CD4-positive, alpha-beta T cell treated with Interleukin-4 for 4 hours (primary cell): ENCODE measurements around the gene GID4.

ENCODE experiments used
- DNase-seq: peaks from one replicate; pipeline ENCODE4 v3.0.0-alpha.2; 2020

The GID4 gene

DNA sequence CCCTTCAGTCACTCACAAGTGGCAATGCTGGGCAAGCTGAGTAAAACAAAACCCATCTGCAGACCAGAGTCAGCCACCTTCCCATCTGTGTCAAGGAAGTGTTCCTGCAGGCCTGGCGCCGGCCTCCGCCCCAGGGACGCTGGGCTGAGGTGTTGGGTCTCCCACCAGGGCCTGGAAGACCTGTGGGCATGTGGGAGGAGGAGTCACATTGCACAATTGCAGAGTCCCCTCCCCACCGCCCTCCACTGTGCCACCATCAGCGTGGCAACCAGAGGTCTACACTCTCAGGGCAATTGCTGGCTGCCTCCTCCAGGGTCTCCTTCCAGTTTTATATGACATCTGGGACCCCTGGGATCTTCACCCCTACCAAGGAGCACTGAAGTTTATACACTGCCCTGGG lies 66.4 kb downstream of the GID4 start:
- DNase-seq, result no peak

GRCh38 chr17:18106211-18106610 lies 67.0 kb downstream of the GID4 start:
- no peak for DNase-seq

DNA sequence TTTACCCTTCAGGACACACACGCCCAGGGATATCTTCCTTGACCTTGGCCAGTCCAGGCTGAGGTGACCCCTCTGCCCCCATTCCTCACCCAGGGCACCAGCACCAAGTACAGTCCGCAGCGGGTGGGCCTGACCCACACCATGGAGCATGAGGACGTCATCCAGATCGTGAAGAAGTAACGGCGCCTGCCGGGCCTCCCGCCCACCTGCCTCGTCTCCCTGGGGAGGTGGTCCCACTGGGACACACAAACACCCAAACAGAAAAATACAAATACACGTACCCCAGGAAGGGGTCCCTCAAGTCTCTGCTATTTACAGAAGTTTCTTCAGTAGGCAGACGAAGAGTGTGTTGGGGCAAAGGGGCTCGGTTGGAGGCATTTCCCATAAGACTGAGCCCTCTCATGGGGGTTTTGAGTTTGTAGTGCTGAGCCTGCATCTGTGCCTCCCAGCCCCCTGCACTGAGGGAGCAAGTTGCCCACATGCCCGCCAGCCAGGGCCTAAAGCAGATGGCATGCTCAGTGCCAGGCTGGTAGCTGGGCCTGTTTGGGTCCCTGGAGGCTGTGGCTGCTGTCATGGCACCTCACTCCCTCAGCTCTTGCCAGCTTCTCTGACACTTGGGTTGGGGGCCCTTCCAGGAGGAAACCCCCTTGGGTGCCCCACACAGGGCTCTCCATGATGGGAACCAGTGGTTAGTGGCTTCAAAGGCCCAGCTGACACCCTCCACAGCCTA lies 68.0 kb downstream of the GID4 start:
- no peak for DNase-seq

GRCh38 chr17:18107971-18108370 lies 68.8 kb downstream of the GID4 start:
- DNase-seq, result no peak

DNA sequence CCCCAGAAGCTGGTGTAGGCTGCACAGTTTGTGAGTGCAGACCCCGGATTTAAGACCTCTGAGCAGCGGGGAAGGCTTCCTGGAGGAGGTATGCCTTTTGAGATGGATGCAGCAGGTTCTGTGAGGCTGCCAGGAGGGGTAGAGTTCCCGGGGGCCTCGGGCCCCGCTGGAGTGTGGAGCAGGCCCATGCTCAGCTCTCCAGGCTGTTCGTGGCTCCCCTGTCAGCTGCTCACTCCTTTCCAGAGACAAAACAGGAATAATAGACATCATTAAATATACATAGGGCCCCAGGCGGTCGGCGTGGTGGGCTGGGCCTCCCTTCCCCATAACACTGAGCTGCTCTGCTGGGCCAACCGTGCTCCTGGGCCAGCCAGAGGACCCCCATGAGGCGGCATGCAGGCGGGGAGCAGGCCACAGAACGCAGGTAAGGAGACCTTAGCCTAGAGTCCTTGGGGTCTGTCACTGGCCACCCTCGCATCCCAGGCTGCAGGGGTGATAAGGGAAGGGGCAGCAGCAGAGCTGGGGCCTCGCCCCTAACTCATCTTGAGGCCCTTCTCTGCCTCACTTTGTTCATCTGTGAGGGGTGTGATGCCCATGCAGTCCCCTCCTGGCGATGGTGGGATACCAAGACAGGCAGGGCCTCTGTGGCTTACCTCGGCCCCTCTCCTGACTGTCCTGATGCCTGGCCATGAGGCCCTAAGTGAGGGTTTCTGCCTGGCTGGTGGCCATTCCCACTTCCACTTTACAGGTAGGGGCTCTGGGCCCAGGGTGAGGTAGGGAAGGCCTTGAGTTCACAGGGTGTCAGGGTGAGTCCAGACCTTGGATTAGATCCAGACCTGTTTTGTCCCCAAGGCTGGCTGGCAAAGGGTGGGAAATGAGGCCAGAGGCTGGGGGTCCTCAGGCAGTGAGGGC lies 69.4 kb downstream of the GID4 start, which contains the start of gene MYO15A:
Gene MYO15A, plus strand, starts transcription at position 356 of the 912 bp plus-strand sequence. CDS start 10,045 bp downstream, outside the sequence.
- DNase-seq, result no peak

DNA sequence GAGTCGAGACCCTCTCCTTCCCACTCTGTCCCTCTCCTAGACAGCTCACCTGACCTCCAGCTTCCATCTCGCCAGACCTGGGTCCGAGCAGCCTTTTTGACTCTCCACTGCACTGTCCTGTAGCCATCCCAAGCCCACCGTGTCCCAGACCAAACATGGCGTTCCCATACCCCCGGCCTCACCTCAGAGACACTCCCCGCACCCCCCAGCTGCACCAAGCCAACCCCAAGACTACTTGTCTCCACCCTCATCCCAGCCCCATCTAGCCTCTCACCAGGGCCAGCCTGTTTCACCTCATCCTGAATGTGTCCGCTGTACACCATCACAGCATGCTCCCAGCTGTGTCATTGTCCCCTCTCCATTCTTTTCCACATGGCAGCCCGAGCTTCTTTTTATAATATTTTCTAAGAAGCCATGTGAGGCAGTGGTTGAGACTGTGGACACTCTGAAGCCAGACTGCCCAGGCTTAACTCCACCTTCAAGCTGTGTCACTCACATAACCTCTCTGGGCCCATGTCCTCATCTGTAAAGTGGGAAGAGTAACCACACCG lies 70.8 kb downstream of the GID4 start:
- DNase-seq, result no peak

DNA sequence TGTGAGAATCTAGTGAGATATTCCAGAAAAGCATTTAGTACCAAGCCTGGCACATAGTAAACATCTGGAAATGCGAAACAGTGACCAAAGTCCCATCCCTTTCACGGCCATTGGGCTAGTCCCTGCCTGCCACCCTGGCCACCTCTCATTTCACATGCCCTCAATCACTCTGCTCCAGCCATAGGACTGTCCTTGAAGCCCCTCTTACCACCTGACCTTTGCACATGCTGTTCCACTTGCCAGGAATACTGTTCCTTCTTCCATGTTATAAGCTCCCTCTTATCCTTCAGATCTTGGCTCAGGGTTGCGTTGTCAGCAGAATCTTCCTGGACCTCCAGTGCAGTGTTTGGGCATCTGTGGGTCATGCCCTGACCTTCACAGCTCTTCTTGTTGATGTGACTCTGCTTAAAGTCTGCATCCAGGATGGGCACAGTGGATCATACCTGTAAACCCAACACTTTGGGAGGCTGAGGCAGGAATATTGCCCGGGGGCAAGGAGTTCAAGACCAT lies 71.5 kb downstream of the GID4 start:
- no peak for DNase-seq

DNA sequence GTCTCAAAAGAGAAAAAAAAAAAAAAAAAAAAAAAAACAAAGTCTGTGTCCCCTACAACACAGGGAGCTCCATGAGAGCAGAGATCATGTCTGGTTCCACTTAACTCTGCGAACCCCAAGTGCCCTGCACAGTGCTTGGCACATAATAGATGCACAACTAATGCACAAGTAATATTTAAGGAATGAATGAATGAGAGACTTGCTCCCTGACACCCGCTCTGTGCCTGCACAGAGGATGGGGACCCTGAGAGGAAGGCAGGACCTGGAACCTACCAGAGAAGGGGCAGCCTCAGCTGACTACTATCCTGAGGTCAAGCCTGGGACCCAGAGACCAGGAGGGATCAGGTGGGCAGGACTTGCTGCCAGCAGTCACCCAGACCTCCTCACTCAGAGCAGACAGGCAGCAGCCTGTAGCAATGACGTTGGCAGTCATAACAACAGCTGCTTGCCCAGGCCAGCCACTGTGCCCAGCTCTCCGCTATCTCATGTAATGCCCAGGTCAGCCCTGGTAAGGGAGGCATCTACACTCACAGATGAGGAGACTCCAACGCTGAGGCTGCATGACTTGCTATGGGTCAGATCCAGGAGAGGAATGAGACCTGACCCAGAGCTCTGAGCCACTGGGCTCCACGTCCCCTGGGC lies 72.2 kb downstream of the GID4 start:
- DNase-seq, result no peak

- no peak for DNase-seq
Observed at GRCh38 chr17:18115517-18115916, 76.3 kb downstream of the GID4 start.

GRCh38 chr17:18116078-18116477 lies 76.9 kb downstream of the GID4 start:
- DNase-seq, result no peak

- DNase-seq, result no peak
Observed at GRCh38 chr17:18117533-18117932, 78.3 kb downstream of the GID4 start.
